ENCODE results near the gene SHCBP1.
"Not testable (repeated sequence)": the region's sequence is repeated elsewhere in the genome, so short reads cannot be mapped to it uniquely, and the experiment has no call there.

SHCBP1 gene, protein sequence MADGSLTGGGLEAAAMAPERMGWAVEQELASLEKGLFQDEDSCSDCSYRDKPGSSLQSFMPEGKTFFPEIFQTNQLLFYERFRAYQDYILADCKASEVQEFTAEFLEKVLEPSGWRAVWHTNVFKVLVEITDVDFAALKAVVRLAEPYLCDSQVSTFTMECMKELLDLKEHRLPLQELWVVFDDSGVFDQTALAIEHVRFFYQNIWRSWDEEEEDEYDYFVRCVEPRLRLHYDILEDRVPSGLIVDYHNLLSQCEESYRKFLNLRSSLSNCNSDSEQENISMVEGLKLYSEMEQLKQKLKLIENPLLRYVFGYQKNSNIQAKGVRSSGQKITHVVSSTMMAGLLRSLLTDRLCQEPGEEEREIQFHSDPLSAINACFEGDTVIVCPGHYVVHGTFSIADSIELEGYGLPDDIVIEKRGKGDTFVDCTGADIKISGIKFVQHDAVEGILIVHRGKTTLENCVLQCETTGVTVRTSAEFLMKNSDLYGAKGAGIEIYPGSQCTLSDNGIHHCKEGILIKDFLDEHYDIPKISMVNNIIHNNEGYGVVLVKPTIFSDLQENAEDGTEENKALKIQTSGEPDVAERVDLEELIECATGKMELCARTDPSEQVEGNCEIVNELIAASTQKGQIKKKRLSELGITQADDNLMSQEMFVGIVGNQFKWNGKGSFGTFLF

GRCh38 chr16:46621006-46621933, at the start of gene SHCBP1:
Gene SHCBP1, minus strand, starts transcription at chr16:46621379. Its CDS starts 20 bp downstream, at chr16:46621359.
- peak; percentile 65 for DNase-seq (ENCODE audit: low read depth, low spot score)

- DNase-seq (ENCODE audit: low read depth, low spot score): no peak
Observed at GRCh38 chr16:46662123-46662522, 40.9 kb upstream of the SHCBP1 start.

- no peak for DNase-seq (ENCODE audit: low read depth, low spot score)
Observed at GRCh38 chr16:46658925-46659324, 37.7 kb upstream of the SHCBP1 start.

DNA sequence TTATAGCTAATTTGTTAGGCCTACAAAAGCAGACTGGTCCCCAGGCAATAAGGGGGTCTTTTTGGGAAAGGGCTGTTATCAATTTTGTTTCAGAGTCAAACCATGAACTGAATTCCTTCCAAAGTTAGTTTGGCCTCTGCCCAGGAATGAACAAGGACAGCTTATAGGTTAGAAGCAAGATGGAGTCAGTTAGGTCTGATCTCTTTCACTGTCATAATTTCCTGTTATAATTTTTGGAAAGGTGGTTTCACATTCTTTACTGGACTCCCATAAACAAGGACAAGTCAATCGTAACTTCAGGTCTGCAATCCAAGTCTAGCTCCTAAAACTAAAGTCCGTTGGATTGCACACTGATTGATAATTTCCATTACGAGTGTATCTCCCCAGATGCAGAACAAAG, 30.1 kb upstream of the SHCBP1 start:
- DNase-seq (ENCODE audit: low read depth, low spot score): no peak

GRCh38 chr16:46650254-46650623, 29.1 kb upstream of the SHCBP1 start:
- DNase-seq (ENCODE audit: low read depth, low spot score): no peak

- DNase-seq (ENCODE audit: low read depth, low spot score): no peak
Observed at GRCh38 chr16:46649588-46650253, 28.5 kb upstream of the SHCBP1 start.

GRCh38 chr16:46648656-46649055, 27.5 kb upstream of the SHCBP1 start:
- DNase-seq (ENCODE audit: low read depth, low spot score): no peak

DNA sequence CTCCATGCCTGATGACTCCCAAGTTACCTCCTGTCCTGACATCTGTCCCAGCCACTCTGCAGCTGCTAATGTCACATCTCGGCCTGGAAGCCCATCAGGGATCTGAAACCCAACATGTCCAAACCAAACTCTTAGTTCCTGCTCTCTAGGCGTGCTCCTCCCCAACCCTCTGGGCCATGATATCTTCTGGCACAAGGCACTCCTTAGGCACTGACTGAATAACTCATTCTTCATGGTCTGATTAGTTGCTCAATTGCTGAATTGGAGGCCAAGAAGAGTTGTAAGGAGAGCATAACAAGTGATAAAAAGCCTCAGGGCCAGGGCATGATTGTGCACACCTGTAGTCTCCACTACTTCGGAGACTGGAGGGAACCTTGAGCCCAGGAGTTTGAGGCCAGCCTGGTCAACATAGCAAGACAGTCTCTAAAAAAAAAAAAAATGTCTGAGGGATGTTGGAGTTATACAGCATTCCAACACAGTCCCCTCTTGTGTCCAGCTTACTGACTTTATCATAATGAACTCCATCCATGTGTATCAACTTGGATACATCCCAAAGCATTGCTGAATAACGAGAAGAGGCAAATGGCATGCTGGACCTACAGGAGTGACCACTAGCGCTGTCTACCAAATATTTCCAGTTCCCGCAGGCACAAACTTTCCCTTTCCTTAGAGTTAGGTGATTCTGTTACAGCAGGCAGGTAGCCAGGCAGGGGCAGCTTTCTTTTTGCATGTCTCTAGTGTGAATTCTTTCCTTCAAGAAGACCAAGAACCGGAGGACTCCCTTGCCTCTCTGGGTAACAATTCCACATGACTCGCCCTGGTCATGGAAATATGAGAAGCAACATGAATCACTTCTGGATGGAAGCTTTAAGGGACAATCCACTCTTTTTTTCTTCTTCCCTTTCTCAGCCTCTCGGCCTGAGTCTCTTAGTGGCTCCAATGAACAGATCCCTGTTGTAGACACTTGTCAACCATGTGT, 18.1 kb upstream of the SHCBP1 start:
- no peak for DNase-seq (ENCODE audit: low read depth, low spot score)

DNA sequence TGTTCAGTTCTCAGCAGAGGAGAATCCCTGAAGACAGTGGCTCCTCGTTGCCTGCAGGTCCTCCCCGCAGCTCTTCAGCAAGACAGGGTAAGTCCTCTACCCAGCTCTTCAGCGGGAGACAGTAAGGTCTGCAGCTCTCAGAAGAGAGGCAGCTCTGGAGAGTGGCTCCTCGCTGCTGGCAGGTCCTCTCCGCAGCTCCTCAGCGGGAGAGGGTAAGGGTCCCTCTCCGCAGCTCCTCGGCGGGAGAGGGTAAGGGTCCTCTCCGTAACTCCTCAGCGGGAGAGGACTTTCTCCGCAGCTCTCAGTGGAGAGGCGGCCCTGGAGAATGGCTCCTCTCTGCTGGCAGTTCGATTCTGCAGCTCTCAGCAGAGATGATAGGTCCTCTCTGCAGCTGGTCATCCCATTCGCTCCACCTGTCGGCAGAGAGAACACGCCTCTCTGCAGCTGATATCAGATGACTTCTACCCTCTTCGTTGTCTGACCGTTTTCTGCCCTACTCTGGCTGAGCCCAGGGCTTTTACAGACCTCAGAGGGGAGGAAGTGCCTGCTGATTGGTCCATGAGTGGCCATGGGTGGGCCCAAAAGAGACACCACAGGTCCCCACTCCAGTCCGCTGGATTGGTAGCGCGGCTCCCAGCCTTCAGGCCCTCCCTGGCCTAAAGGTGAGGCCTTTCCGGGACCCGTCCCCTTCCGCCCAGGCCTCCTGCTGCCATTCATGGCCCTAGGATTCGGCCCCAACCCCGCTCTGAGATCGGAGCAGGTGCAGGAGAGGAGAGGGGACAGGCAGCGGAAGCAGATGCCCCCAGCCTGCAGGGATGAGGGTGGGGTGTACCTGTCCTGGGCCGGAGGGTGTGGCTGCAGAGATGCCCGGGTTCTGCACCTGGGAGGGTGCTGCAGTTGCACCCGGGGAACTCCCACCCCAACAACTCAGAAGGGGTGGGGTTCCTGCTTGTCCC, 11.9 kb upstream of the SHCBP1 start:
- peak; percentile 88 for DNase-seq (ENCODE audit: low read depth, low spot score)

DNA sequence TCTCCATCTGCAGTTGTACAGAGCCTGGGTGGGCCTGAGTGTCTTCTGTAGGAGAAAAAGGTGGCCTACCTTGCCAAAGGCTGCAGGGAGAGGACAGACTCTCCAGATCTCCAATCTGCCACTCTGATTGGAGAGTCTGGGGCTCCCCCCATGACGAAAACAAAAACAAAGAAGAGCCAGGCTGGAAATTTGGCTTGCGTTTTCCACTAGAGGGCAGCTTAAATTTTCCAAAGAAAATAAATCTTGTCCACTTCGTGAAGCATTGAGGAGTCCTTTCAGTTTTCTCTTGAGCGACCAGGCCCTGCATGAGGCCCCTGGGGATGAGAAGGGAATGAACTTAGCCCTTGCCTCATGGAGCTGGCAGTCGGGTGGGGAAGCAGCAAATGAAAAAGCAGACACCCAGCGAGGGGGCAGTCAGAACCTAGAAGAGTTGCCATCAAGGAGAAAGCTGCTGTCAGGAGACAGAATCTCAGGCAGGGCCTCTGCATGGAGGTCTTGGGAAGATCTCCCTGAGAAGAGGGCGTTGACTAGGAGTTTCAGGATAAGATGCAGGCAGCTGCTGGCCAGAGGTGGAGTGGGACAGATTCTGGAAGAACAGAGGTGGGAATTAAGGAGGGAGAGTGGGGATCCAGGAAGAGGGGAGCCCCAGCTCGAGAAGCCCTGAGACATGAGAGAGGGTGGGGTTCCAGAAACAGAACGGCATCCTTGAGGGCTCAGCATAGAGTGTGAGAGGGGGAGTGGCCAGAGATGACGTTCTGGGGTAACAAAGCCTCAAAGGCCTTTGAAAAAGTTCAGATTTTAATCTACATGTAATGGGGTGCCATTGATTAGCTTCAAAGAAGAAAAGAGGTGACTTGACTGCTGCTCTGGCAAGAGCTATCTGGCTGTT, 8.4 kb upstream of the SHCBP1 start:
- peak; percentile 23 for DNase-seq (ENCODE audit: low read depth, low spot score)

DNA sequence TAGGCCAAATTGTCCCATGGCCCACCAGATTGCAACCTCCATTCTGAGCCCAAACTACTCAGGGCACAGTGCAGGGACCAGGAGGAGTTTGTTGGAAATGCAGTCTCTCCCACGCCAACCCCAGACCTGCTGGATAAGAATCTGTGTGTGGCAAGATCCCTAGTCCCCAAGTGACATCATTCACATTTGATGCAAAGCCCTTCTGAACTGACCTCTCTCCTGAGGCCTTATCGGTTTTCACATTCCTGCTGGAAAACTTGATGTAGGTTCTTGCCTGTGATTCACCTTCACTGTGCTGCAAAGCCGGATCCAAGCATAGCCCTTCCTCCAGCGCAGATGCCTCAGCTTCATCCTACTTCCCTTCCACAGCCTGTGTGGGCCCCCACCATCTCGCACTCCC, 6.6 kb upstream of the SHCBP1 start:
- DNase-seq (ENCODE audit: low read depth, low spot score): no peak

GRCh38 chr16:46626681-46627080, 5.5 kb upstream of the SHCBP1 start:
- not testable (repeated sequence) for DNase-seq (ENCODE audit: low read depth, low spot score)

GRCh38 chr16:46624862-46625261, 3.7 kb upstream of the SHCBP1 start:
- DNase-seq (ENCODE audit: low read depth, low spot score): not testable (repeated sequence)

GRCh38 chr16:46623707-46624106, 2.5 kb upstream of the SHCBP1 start:
- DNase-seq (ENCODE audit: low read depth, low spot score): not testable (repeated sequence)

DNA sequence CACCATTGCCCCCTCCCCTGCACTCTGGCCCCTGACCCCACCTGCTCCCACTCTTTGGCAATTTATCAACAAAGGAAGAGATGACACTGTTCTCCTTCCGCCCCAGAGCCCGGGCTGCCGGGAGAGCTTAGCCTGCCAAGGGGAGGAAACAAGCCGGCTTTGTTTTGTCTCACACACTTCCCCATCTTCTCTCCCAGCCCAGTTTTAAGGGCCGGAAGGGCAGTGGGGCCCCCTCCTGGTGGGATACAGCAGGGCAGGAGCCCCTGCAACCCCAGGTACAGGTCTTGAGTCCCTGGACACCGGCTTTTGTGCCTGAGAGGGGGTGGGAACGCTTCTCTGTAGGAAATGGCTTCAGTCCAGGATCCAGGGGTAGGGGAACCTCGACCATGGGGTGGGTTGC, 2.1 kb upstream of the SHCBP1 start:
- not testable (repeated sequence) for DNase-seq (ENCODE audit: low read depth, low spot score)

DNA sequence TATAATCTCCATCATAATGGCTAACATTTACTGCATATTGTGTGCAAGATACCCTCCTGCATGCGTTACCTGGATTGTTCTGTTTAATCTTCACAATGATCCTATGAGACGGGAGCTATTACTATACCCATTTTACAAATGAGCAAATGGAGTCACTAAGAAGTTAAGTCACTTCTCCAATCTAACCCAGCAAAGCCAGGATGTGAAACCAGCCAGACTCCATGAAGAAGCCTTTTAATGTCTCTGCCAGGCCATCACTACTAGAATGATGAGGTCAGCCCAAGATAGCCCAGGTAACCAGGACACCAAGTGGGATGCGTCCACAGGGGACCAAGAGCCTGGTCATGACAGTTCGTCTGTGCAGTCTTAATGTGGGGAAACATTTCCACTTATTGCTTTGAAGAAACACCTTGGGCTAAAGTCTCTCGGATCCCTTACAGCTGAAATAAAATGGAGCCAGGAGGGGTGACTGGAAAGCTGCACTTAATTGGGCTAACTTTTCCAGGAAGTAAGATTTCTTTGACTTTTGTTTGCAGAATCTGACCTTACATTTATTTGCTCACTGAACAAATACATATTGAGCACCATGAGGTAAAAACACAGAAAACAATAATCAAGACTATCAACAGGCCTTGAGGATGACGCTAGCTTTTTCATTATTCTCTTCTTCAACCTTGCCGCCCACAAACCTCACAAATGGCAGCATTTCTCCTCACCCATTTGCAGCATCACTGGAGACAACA, 926 bp upstream of the SHCBP1 start:
- DNase-seq (ENCODE audit: low read depth, low spot score): no peak

DNA sequence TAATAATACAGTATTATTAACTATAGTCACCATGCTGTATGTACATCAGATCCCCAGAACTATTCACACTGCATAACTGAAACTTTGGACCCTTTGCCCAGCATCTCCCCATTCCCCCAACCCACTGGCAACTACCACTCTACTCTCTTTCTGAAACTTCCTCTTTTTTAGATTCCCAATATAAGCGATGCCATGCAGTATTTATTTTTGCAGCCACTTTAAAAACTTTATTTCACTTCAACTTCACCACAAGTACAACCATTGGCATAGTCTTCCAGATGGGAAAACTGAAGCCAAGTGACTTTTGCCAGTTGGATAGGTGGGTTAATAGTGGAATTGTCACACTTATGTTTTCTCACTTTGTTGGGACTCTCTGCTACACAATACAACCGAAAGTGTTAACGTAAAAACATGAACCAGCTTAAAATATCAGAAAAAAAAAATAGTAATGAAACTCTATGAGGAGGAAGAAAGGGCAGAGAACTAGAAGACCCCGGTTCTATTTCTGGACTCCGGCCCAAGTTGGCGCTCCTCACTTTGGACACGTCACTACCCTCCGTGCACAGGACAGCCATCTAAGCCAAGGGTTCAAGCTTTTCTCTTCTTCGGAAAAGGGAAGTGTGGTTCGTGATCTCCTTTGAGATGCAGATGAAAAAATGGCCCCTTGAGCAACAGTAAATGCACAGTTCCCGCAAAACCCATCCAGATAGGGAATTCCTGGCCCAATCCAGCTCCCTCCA, 743 bp downstream of the SHCBP1 start:
- DNase-seq (ENCODE audit: low read depth, low spot score): no peak
